Neural progenitor cell (in vitro differentiated cells): ENCODE measurements around the gene MUC6. TPM values are rescaled to one million over a fixed set of nuclear protein-coding genes. Genes with fewer than 3 reads are reported as not detected.
A peak's percentile ranks its signal among the peaks of the same experiment; 100 is the strongest.

Source experiments
- DNase-seq: peaks from one replicate; pipeline ENCODE4 v3.0.0-alpha.2; 2016; ENCODE audit warnings: low spot score
- H2AFZ ChIP-seq: fragments of 200-600 bp; sonication (generic); replicated peaks from 2 replicates; pipeline ENCODE4 v1.6.1; 2016; ENCODE audit warnings: antibody characterized with exemption
- H3F3A ChIP-seq: fragments of 200-600 bp; sonication (generic); 2 replicates; pipeline ENCODE4 v1.6.1; 2016; ENCODE audit warnings: antibody characterized with exemption, low read depth
- H3K27ac ChIP-seq: fragments of 200-600 bp; sonication (generic); 2 replicates; pipeline ENCODE4 v1.5.1; 2016; ENCODE audit warnings: mild to moderate bottlenecking
- H3K27me3 ChIP-seq: fragments of 200-600 bp; sonication (generic); 2 replicates; pipeline ENCODE4 v1.6.1; 2016; ENCODE audit warnings: mild to moderate bottlenecking, moderate library complexity
- H3K36me3 ChIP-seq: fragments of 200-600 bp; sonication (generic); 2 replicates; pipeline ENCODE4 v1.5.1; 2016
- H3K4me1 ChIP-seq: fragments of 200-600 bp; sonication (generic); 2 replicates; pipeline ENCODE4 v1.6.1; 2016; ENCODE audit warnings: mixed run types
- H3K4me2 ChIP-seq: fragments of 200-600 bp; sonication (generic); 2 replicates; pipeline ENCODE4 v1.6.1; 2016
- H3K4me3 ChIP-seq: fragments of 200-600 bp; sonication (generic); 2 replicates; pipeline ENCODE4 v1.5.1; 2016
- H3K79me2 ChIP-seq: fragments of 200-600 bp; sonication (generic); 2 replicates; pipeline ENCODE4 v1.6.1; 2016; ENCODE audit warnings: low read depth
- H3K9ac ChIP-seq: fragments of 200-600 bp; sonication (generic); 2 replicates; pipeline ENCODE4 v1.6.1; 2016
- H3K9me3 ChIP-seq: fragments of 200-600 bp; sonication (generic); 2 replicates; pipeline ENCODE4 v1.5.1; 2016; ENCODE audit warnings: low read depth
- H4K20me1 ChIP-seq: fragments of 200-600 bp; sonication (generic); 2 replicates; pipeline ENCODE4 v1.6.1; 2016; ENCODE audit warnings: low read depth
- H3K27ac Mint-ChIP-seq: 3 replicates; pipeline ENCODE4 v1.8.0; 2021; ENCODE audit warnings: mixed read lengths
- H3K27me3 Mint-ChIP-seq: 2 replicates; pipeline ENCODE4 v1.8.0; 2022; ENCODE audit warnings: low read depth, mild to moderate bottlenecking, inconsistent platforms, moderate library complexity, mixed read lengths; ENCODE audit not compliant: insufficient read depth
- H3K36me3 Mint-ChIP-seq: 3 replicates; pipeline ENCODE4 v1.8.0; 2021; ENCODE audit warnings: mixed read lengths
- H3K4me1 Mint-ChIP-seq: 3 replicates; pipeline ENCODE4 v1.8.0; 2021; ENCODE audit warnings: mixed read lengths
- H3K4me3 Mint-ChIP-seq: 3 replicates; pipeline ENCODE4 v1.8.0; 2021; ENCODE audit warnings: mild to moderate bottlenecking, moderate library complexity, mixed read lengths
- H3K9me3 Mint-ChIP-seq: 3 replicates; pipeline ENCODE4 v1.8.0; 2020; ENCODE audit warnings: mixed read lengths
- EZH2 ChIP-seq: fragments of 200-600 bp; sonication (generic); IDR thresholded peaks from 2 replicates; pipeline ENCODE4 v1.6.1; 2017; ENCODE audit warnings: antibody characterized with exemption, mild to moderate bottlenecking, moderate library complexity
- EZH2phosphoT487 ChIP-seq: fragments of 200-600 bp; sonication (generic); IDR thresholded peaks from 2 replicates; pipeline ENCODE4 v1.6.1; 2017; ENCODE audit warnings: antibody characterized with exemption
- total RNA-seq: library from RNA; depleted of rRNA; stranded (reverse); fragments of >200 nt; gene quantifications from 2 replicates; pipeline ENCODE4 v1.2.3, GENCODE V29; 2015; ENCODE audit warnings: low replicate concordance
- TF ChIP-seq, protein P1 (sequence below): fragments of 200-600 bp; sonication (generic); IDR thresholded peaks from 2 replicates; pipeline ENCODE4 v1.5.1; 2017; ENCODE audit warnings: antibody characterized with exemption, mild to moderate bottlenecking

Gene MUC6
- total RNA-seq, 1 donor from 2014 or later = not detected

- Histone ChIP-seq H3K9me3 (no peaks in the 10 kb centered on the region), H3K27ac (no peak overlapping the region), H3K4me1 (peaks cover 17% of the 10 kb centered on the region), H3K4me3 (no peak overlapping the region), H3K27me3 (no peaks in the 10 kb centered on the region), H3K36me3 (no peaks in the 10 kb centered on the region), H3K4me2 (no peak overlapping the region), H2AFZ (no peak overlapping the region), H3K79me2 (no peaks in the 10 kb centered on the region), H4K20me1 (no peaks in the 10 kb centered on the region), H3K9ac (no peak overlapping the region), H3F3A (no peaks in the 10 kb centered on the region)
- Mint-ChIP-seq H3K4me3 (no peak overlapping the region), H3K27ac (no peak overlapping the region), H3K4me1 (no peaks in the 10 kb centered on the region), H3K27me3 (peaks cover 2% of the 10 kb centered on the region), H3K9me3 (no peaks in the 10 kb centered on the region), H3K36me3 (no peaks in the 10 kb centered on the region)
- no peak for DNase-seq
- no peak for TF ChIP-seq EZH2
- TF ChIP-seq, protein P1, sequence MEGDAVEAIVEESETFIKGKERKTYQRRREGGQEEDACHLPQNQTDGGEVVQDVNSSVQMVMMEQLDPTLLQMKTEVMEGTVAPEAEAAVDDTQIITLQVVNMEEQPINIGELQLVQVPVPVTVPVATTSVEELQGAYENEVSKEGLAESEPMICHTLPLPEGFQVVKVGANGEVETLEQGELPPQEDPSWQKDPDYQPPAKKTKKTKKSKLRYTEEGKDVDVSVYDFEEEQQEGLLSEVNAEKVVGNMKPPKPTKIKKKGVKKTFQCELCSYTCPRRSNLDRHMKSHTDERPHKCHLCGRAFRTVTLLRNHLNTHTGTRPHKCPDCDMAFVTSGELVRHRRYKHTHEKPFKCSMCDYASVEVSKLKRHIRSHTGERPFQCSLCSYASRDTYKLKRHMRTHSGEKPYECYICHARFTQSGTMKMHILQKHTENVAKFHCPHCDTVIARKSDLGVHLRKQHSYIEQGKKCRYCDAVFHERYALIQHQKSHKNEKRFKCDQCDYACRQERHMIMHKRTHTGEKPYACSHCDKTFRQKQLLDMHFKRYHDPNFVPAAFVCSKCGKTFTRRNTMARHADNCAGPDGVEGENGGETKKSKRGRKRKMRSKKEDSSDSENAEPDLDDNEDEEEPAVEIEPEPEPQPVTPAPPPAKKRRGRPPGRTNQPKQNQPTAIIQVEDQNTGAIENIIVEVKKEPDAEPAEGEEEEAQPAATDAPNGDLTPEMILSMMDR = no peak
- no peak for TF ChIP-seq EZH2phosphoT487
Observed at GRCh38 chr11:1073851-1074243, 37.3 kb upstream of the MUC6 start.

DNA sequence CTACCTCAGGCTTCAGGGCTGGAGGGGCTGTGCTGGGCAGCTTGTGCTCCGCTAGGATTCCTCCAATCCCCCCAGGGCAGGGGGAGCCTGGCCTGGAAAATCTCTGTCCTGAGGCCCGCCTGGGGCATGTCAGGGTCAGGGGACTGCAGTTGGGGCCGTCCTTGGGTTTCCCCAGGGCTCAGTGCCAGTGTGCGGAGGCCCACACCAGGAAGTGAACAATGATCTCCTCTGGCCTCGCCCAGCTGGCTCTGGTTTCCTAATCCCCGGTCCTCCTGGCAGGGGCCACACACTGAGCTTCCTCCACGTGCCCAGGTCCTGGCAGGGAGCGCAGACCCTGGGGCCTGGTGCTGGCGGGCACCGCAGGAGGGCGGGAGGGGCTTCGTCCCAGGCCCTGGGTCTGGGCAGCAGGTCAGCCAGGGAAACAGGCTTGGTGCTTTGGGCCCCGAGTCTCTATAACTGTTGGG is 36.8 kb upstream of the MUC6 start:
- Histone ChIP-seq H3K79me2 (no peaks in the 10 kb centered on the region), H4K20me1 (no peaks in the 10 kb centered on the region), H3K27me3 (no peaks in the 10 kb centered on the region), H3K4me1 (peaks cover 17% of the 10 kb centered on the region), H3F3A (no peaks in the 10 kb centered on the region), H3K4me2 (no peak overlapping the region), H3K9me3 (no peaks in the 10 kb centered on the region), H3K4me3 (no peak overlapping the region), H2AFZ (no peak overlapping the region), H3K27ac (no peak overlapping the region), H3K36me3 (no peaks in the 10 kb centered on the region), H3K9ac (no peak overlapping the region)
- H3K27me3 Mint-ChIP-seq = peaks cover 4% of the 10 kb centered on the region
- no peaks in the 10 kb centered on the region for H3K36me3 Mint-ChIP-seq
- H3K27ac Mint-ChIP-seq = no peak overlapping the region
- no peak overlapping the region for H3K4me3 Mint-ChIP-seq
- TF ChIP-seq EZH2phosphoT487 (no peak), EZH2 (no peak)
- TF ChIP-seq, protein P1 = no peak
- DNase-seq = peak; percentile 54
- H3K4me1 Mint-ChIP-seq = no peaks in the 10 kb centered on the region
- H3K9me3 Mint-ChIP-seq = no peaks in the 10 kb centered on the region

DNA sequence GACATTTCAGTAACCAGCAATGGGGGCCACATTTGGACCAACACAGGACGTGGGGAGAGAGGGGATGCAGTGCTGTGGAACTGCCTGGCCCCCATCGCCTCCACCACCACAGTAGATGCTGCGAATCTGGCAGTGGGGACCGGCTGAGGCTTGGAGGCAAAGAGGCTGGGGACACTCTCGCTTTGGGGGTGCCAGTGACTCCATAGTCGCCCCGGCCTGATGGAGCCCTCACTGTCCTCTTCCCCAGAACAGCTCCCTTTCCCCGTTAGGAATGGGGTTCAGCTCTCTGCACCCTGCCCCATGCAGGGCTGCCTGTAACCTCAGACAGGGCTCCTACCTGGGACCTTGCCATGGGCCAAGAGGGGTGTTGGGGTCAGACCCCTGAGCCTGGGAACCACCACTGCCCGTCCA is 36.3 kb upstream of the MUC6 start:
- peaks cover under 1% of the 10 kb centered on the region for H3K27me3 ChIP-seq
- Mint-ChIP-seq H3K27ac (no peak overlapping the region), H3K27me3 (peaks cover 4% of the 10 kb centered on the region), H3K4me1 (no peaks in the 10 kb centered on the region), H3K9me3 (no peaks in the 10 kb centered on the region), H3K4me3 (no peak overlapping the region), H3K36me3 (no peaks in the 10 kb centered on the region)
- no peak overlapping the region for H3K9ac ChIP-seq
- DNase-seq = no peak
- no peaks in the 10 kb centered on the region for H3F3A ChIP-seq
- no peak overlapping the region for H3K4me3 ChIP-seq
- H3K36me3 ChIP-seq = no peaks in the 10 kb centered on the region
- H3K4me1 ChIP-seq = peaks cover 17% of the 10 kb centered on the region
- no peak overlapping the region for H3K27ac ChIP-seq
- H2AFZ ChIP-seq = no peak overlapping the region
- H4K20me1 ChIP-seq = no peaks in the 10 kb centered on the region
- TF ChIP-seq, protein P1 = no peak
- TF ChIP-seq EZH2 (no peak), EZH2phosphoT487 (no peak)
- H3K79me2 ChIP-seq = no peaks in the 10 kb centered on the region
- H3K9me3 ChIP-seq = no peaks in the 10 kb centered on the region
- no peak overlapping the region for H3K4me2 ChIP-seq
